Neural progenitor cell (in vitro differentiated cells): ENCODE measurements around the gene CEP128. TPM values are rescaled to one million over a fixed set of nuclear protein-coding genes. Genes with fewer than 3 reads are reported as not detected.

Experiments used
- DNase-seq: peaks from one replicate; pipeline ENCODE4 v3.0.0-alpha.2; 2016; ENCODE audit warnings: low spot score
- H2AFZ ChIP-seq: fragments of 200-600 bp; sonication (generic); replicated peaks from 2 replicates; pipeline ENCODE4 v1.6.1; 2016; ENCODE audit warnings: antibody characterized with exemption
- H3F3A ChIP-seq: fragments of 200-600 bp; sonication (generic); 2 replicates; pipeline ENCODE4 v1.6.1; 2016; ENCODE audit warnings: antibody characterized with exemption, low read depth
- H3K27ac ChIP-seq: fragments of 200-600 bp; sonication (generic); 2 replicates; pipeline ENCODE4 v1.5.1; 2016; ENCODE audit warnings: mild to moderate bottlenecking
- H3K27me3 ChIP-seq: fragments of 200-600 bp; sonication (generic); 2 replicates; pipeline ENCODE4 v1.6.1; 2016; ENCODE audit warnings: mild to moderate bottlenecking, moderate library complexity
- H3K36me3 ChIP-seq: fragments of 200-600 bp; sonication (generic); 2 replicates; pipeline ENCODE4 v1.5.1; 2016
- H3K4me1 ChIP-seq: fragments of 200-600 bp; sonication (generic); 2 replicates; pipeline ENCODE4 v1.6.1; 2016; ENCODE audit warnings: mixed run types
- H3K4me2 ChIP-seq: fragments of 200-600 bp; sonication (generic); 2 replicates; pipeline ENCODE4 v1.6.1; 2016
- H3K4me3 ChIP-seq: fragments of 200-600 bp; sonication (generic); 2 replicates; pipeline ENCODE4 v1.5.1; 2016
- H3K79me2 ChIP-seq: fragments of 200-600 bp; sonication (generic); 2 replicates; pipeline ENCODE4 v1.6.1; 2016; ENCODE audit warnings: low read depth
- H3K9ac ChIP-seq: fragments of 200-600 bp; sonication (generic); 2 replicates; pipeline ENCODE4 v1.6.1; 2016
- H3K9me3 ChIP-seq: fragments of 200-600 bp; sonication (generic); 2 replicates; pipeline ENCODE4 v1.5.1; 2016; ENCODE audit warnings: low read depth
- H4K20me1 ChIP-seq: fragments of 200-600 bp; sonication (generic); 2 replicates; pipeline ENCODE4 v1.6.1; 2016; ENCODE audit warnings: low read depth
- H3K27ac Mint-ChIP-seq: 3 replicates; pipeline ENCODE4 v1.8.0; 2021; ENCODE audit warnings: mixed read lengths
- H3K27me3 Mint-ChIP-seq: 2 replicates; pipeline ENCODE4 v1.8.0; 2022; ENCODE audit warnings: low read depth, mild to moderate bottlenecking, inconsistent platforms, moderate library complexity, mixed read lengths; ENCODE audit not compliant: insufficient read depth
- H3K36me3 Mint-ChIP-seq: 3 replicates; pipeline ENCODE4 v1.8.0; 2021; ENCODE audit warnings: mixed read lengths
- H3K4me1 Mint-ChIP-seq: 3 replicates; pipeline ENCODE4 v1.8.0; 2021; ENCODE audit warnings: mixed read lengths
- H3K4me3 Mint-ChIP-seq: 3 replicates; pipeline ENCODE4 v1.8.0; 2021; ENCODE audit warnings: mild to moderate bottlenecking, moderate library complexity, mixed read lengths
- H3K9me3 Mint-ChIP-seq: 3 replicates; pipeline ENCODE4 v1.8.0; 2020; ENCODE audit warnings: mixed read lengths
- EZH2 ChIP-seq: fragments of 200-600 bp; sonication (generic); IDR thresholded peaks from 2 replicates; pipeline ENCODE4 v1.6.1; 2017; ENCODE audit warnings: antibody characterized with exemption, mild to moderate bottlenecking, moderate library complexity
- EZH2phosphoT487 ChIP-seq: fragments of 200-600 bp; sonication (generic); IDR thresholded peaks from 2 replicates; pipeline ENCODE4 v1.6.1; 2017; ENCODE audit warnings: antibody characterized with exemption
- total RNA-seq: library from RNA; depleted of rRNA; stranded (reverse); fragments of >200 nt; gene quantifications from 2 replicates; pipeline ENCODE4 v1.2.3, GENCODE V29; 2015; ENCODE audit warnings: low replicate concordance
- TF ChIP-seq, protein P1 (sequence below): fragments of 200-600 bp; sonication (generic); IDR thresholded peaks from 2 replicates; pipeline ENCODE4 v1.5.1; 2017; ENCODE audit warnings: antibody characterized with exemption, mild to moderate bottlenecking

The CEP128 gene
- total RNA-seq, 1 donor from 2014 or later = 12.1 TPM

DNA sequence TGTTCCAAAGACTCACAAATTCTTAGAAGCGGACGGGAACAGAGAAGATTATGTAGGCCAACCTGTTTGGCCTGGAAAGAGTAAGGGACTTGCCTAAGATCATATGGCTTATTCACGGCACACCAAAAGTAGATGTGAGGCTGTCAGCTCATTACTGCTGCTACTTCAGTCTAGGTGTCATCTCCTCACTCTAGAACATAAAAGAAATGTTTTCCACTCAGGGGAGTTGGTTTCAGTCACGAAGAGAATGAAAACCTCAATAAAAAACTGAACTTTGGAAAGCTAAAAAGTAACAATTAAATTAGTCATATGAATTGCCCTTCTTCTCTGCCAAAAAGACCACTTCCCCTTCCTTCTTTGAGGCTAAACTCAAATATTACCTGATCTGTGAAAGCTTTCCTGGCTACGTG is 658 bp upstream of the CEP128 start:
- Histone ChIP-seq H3K4me2 (peak overlapping the region; percentile 73), H2AFZ (peak overlapping the region; percentile 87), H3K79me2 (peaks cover 10% of the 10 kb centered on the region), H3K36me3 (no peaks in the 10 kb centered on the region), H3K9ac (no peak overlapping the region), H3K4me1 (peaks cover 4% of the 10 kb centered on the region), H3K9me3 (no peaks in the 10 kb centered on the region), H3K27ac (no peak overlapping the region), H4K20me1 (no peaks in the 10 kb centered on the region), H3K4me3 (peak overlapping the region; percentile 92), H3K27me3 (no peaks in the 10 kb centered on the region), H3F3A (no peaks in the 10 kb centered on the region)
- Mint-ChIP-seq H3K36me3 (no peaks in the 10 kb centered on the region), H3K9me3 (no peaks in the 10 kb centered on the region), H3K4me3 (peak overlapping the region; percentile 96), H3K27ac (peak overlapping the region; percentile 99), H3K4me1 (peaks cover 16% of the 10 kb centered on the region), H3K27me3 (no peaks in the 10 kb centered on the region)
- no peak for DNase-seq
- TF ChIP-seq EZH2phosphoT487 (no peak), EZH2 (no peak)
- TF ChIP-seq, protein P1, sequence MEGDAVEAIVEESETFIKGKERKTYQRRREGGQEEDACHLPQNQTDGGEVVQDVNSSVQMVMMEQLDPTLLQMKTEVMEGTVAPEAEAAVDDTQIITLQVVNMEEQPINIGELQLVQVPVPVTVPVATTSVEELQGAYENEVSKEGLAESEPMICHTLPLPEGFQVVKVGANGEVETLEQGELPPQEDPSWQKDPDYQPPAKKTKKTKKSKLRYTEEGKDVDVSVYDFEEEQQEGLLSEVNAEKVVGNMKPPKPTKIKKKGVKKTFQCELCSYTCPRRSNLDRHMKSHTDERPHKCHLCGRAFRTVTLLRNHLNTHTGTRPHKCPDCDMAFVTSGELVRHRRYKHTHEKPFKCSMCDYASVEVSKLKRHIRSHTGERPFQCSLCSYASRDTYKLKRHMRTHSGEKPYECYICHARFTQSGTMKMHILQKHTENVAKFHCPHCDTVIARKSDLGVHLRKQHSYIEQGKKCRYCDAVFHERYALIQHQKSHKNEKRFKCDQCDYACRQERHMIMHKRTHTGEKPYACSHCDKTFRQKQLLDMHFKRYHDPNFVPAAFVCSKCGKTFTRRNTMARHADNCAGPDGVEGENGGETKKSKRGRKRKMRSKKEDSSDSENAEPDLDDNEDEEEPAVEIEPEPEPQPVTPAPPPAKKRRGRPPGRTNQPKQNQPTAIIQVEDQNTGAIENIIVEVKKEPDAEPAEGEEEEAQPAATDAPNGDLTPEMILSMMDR = no peak

- H3K27ac ChIP-seq = no peak overlapping the region
- H3K79me2 ChIP-seq = peaks cover 10% of the 10 kb centered on the region
- H3K27me3 Mint-ChIP-seq = no peaks in the 10 kb centered on the region
- peak overlapping the region; percentile 67 for H3K4me3 Mint-ChIP-seq
- no peak overlapping the region for H2AFZ ChIP-seq
- H3F3A ChIP-seq = no peaks in the 10 kb centered on the region
- H3K9ac ChIP-seq = no peak overlapping the region
- no peaks in the 10 kb centered on the region for H3K36me3 ChIP-seq
- H3K27me3 ChIP-seq = no peaks in the 10 kb centered on the region
- no peaks in the 10 kb centered on the region for H3K9me3 Mint-ChIP-seq
- H4K20me1 ChIP-seq = no peaks in the 10 kb centered on the region
- no peaks in the 10 kb centered on the region for H3K9me3 ChIP-seq
- no peaks in the 10 kb centered on the region for H3K36me3 Mint-ChIP-seq
- H3K4me3 ChIP-seq = no peak overlapping the region
- H3K4me1 Mint-ChIP-seq = peaks cover 16% of the 10 kb centered on the region
- H3K27ac Mint-ChIP-seq = no peak overlapping the region
- peaks cover 4% of the 10 kb centered on the region for H3K4me1 ChIP-seq
- DNase-seq = no peak
- TF ChIP-seq, protein P1 = no peak
- TF ChIP-seq EZH2phosphoT487 (no peak), EZH2 (no peak)
- no peak overlapping the region for H3K4me2 ChIP-seq
These were observed 1.4 kb downstream of the CEP128 start for GRCh38 chr14:80940146-80940545.

DNA sequence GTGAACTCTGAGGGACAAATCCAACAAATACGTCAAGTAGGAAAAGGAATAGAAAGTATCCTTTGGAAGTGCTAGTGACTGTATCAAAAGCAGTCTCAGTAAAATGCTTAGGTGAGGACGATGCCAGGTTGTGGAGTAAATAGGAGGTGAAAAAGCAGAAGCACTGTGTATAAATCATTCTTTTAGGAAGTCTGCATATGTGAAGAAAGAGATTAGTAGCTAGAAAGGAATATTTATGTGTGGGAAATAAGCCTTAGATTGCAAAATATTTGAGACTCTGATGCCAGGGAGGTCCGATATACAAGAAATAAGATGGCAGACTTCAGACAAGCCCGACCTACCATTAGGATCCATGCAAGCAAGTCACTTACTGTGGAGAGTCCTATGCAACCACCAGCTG is 7.9 kb downstream of the CEP128 start:
- TF ChIP-seq, protein P1 = no peak
- TF ChIP-seq EZH2phosphoT487 (no peak), EZH2 (no peak)
- no peaks in the 10 kb centered on the region for H3K79me2 ChIP-seq
- no peak overlapping the region for H3K27ac ChIP-seq
- H3K27me3 Mint-ChIP-seq = no peaks in the 10 kb centered on the region
- peaks cover 9% of the 10 kb centered on the region for H3K36me3 Mint-ChIP-seq
- H3K4me1 ChIP-seq = peaks cover 5% of the 10 kb centered on the region
- no peak overlapping the region for H3K4me2 ChIP-seq
- H3K9me3 Mint-ChIP-seq = no peaks in the 10 kb centered on the region
- H3K4me3 Mint-ChIP-seq = no peak overlapping the region
- no peaks in the 10 kb centered on the region for H3K4me1 Mint-ChIP-seq
- no peak overlapping the region for H3K27ac Mint-ChIP-seq
- H2AFZ ChIP-seq = no peak overlapping the region
- H3K4me3 ChIP-seq = no peak overlapping the region
- no peaks in the 10 kb centered on the region for H3K27me3 ChIP-seq
- no peaks in the 10 kb centered on the region for H3F3A ChIP-seq
- no peaks in the 10 kb centered on the region for H3K36me3 ChIP-seq
- no peak overlapping the region for H3K9ac ChIP-seq
- H4K20me1 ChIP-seq = no peaks in the 10 kb centered on the region
- no peaks in the 10 kb centered on the region for H3K9me3 ChIP-seq
- no peak for DNase-seq
